Hematopoietic multipotent progenitor cell treated with erythropoietin and hydrocortisone succinate and interleukin-3 and kit ligand, for 15 days (in vitro differentiated cells): ENCODE results near the gene SUFU.

ENCODE experiments used
- DNase-seq: peaks from one replicate; pipeline ENCODE4 v3.0.0-alpha.2; 2015; ENCODE audit warnings: low spot score

SUFU gene

DNA sequence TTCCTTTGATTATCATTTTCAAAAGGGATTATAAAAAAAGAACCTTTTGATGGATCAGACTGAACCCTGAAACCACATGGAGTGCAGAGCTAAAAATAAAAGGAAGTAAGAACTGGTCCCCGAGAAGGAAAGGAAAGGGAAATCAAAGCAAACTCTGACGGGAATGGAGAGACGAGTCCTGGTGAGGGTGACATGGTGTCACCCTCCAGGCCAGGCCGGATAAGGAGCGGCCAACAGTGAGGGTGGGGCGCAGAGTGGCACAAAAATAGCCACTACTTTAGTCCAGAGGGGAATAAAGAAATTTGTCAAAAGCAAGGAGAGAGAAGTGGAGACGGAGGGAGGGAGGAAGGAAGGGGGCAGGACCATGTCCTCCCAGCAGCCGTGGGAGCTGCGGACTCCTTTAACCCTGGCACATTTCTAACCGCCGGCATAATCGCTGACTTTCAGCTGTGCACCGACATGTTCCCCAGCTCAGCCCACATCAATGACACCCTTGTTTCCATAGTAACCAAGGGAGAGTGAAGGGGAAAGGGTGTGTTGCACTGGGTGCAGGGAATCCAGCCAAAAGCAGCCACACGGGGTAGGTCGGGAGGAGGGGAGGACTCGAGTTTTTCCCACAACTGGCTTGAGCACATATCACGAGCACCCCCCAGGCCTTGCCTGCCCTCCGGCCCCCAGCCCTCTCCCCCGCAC lies 170.2 kb downstream of the SUFU start:
- DNase-seq: peak; percentile 90

DNA sequence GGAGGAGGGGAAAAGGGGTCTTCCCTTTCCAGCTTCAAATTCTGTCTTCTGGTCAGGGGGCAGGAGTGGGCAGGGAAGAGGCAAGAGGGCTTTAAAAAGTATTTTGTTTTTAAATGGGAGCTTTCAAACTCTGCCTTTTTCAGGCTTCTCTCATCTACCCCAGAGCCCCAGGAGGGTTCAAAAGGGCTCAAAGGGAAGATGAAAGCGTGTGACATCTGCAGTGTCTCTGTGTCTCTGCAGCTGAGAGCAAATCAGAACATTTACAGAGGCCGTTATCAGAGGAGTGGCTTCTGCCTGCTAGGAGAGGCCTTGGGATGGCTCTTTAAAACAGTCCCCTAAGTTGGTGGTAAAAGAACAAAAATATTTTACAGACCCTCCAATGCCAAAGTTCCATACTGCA lies 170.8 kb downstream of the SUFU start:
- peak; percentile 38 for DNase-seq

DNA sequence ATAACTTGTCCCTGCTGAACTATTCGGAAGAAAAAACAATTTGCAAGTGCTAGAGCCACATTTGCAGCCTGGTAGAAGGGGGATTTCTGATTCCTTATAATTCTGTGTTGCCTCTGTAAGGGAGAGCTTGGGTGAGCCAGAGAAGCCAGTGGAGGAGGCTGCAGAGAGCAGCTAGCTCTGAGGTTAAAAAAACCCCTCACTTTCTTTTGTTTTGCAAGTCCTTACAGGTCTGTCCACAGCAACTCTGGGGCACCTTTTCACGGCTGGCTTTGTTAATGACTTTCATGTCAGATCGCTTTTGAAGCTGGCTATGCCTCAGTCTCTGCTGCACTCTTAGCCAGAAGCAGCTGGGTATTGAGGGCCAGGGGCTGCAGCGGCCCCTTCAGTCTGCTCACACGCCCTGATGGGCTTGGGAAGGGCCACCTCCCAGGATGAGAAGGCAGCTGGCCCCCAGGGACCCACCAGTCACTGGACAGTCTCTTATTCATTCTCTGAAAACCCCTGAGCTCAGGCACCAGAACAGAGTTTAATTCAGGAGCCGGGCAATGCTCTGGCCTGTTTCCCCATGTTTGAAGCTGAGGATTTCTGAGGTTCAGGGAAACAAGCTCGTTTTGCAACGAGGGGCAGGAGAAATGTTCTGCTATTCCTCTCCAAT lies 171.4 kb downstream of the SUFU start:
- no peak for DNase-seq

DNA sequence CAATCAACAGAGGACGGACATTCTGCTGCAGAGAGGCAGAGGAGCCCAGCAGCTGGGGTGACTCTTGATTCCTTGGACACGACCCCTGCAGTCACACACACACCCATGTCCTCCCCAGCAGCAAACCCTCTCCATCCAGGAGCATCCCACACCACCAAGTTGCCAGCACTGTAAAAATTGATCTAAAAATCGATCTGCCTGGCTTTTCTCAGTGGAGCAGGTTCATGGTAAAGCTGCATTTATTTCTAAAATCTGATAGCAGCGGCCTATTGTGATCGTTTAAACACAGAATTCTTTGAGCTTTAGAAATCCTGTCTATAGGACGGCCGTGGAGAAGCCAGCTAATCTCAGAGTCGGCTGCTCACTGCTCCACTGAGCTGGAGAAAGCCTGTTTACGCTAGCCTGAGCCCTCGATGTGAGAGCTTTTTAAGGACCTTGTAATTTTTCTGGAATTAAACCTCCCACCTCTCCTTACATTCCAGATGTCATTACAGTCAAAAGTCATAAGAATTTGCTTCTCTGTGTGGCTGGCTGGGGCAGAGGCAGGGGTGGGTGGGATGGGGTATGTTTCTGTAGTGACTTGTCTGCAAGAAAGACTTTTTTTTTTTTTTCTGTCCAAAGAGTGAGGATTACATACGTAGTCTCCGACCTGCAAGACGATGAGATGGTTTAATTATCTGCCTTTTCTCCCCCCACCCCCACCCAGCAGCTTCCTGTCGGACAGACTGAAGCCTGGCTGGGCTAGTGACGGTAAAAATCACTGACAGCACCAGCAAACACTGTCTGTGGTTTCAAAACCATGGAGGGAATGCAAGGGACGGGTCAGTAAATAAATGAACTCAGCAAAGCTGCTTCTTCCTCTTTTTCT lies 172.1 kb downstream of the SUFU start:
- no peak for DNase-seq

DNA sequence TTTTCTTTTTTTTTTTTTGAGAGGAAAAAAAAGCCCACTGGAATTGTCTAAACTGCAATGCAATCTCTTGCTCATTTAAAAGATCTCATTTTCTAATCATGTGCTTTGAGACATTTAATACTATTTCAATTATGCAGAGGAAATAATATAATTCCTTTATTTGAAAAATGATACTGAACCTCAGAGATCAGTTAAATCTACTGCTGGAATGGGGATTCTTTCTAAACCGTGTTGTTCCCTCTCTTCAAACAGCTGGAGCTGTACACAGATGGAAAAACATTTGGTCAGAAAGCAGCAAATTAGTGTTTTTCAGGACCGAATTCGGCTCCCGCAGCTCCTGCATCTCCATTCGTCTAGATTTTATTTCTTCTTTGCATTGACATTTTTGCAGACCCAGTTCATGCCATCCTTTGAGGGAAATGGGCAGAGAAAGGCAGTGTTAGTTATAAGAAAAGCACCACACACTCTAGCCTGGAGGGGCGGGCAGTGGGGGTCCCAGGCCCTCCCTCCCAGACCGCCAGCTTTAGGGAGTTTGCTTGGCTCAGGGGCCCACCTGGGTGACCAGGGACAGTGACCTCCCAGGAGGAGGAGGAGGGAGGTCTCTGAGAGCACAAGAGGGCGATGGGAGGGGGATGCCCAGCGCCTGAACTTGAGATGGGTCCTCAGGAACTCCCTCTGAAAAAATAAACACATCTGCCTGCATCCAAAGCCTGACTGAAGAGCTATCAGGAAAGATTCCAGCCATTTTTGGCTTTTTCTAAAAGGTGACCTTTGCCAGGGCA lies 173.0 kb downstream of the SUFU start:
- no peak for DNase-seq

DNA sequence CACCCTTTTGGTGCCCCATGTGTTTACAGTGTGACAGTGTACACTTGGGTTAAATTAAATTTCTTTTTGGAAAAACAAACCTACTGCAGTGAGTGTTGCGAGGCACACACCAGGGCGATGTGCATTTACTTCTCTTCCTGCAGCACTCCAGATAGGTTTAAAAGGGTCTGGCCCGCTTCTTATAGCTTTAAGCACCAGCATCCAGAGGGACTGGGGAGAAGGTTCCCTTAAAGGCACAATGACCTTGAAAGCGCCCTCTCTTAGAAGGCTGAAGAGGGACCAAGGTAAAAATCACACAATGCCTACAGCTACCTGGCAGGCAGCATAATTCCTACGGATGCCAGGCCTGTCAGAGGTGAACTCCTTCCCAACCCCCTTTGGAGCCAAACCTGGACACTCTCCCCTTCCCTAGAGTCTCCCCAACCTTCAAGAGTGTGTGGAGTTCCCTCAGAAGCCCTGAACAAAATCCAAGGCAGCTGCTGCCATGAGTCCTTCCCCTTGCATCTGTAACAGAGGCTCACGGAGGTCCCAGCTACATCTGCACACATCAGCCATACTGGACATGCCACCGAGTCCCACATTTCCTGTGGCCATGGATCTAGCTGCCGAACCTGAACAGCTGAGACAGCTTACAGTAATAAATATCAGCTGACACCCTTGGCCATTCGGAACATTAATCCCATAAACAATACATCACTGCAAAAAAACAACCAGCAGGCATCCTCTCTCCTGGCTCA lies 173.7 kb downstream of the SUFU start:
- no peak for DNase-seq

DNA sequence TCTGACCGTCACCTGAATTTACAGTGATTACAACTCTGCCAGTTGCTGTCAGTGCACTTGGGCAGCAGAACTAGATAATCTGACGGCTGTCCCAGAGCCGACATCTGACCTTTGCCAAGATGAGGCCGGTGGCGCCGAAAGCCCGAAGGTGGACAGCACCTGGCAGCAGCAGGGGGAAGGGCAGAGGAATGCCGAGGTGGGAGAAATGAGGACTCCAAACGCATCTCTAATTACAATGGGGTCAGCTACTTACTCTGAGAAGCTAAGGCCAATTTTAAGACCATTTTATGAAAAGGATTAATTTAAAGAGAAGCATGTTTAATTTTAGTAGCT lies 174.3 kb downstream of the SUFU start:
- DNase-seq: no peak

DNA sequence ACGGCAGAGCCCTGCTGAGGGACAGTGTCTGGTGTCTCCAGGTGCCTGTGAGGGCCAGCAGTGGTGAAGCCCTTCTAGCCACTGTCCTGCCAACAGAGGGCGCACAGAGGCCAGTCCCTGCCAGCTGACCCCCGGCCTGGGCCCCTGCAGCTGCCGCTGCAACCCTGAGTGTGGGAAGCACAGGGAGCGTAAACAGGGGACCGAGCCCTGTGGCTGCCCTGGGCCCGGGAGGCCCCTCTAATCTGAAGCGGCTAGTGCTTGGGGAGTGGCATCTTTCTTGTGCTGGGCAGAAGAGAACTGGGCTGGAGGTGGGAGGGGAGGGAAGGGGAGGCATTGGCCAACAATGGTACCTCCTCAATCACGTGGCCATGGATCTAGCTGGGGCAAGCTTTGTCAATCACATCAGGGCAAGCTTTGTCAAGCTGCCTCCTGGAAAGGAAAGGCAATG lies 175.1 kb downstream of the SUFU start:
- peak; percentile 47 for DNase-seq

DNA sequence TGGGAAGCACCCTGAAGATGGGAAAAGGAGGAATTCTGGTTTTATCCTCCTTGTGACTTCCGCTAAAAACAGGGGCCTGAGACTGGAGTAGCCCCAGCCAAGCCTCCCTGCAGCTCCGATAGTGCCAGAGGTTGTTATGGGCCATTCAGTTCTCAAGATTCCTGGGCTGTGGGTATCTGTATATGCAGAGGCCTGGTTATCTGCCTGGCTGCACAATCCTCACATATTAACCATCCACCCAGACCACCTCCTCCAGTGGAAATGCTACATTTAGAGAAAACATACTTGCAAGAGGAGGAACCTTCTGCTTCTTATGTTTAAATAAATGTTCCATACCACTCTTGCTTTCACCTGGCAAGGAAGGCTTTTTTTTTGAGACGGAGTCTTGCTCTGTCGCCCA lies 175.8 kb downstream of the SUFU start:
- no peak for DNase-seq

DNA sequence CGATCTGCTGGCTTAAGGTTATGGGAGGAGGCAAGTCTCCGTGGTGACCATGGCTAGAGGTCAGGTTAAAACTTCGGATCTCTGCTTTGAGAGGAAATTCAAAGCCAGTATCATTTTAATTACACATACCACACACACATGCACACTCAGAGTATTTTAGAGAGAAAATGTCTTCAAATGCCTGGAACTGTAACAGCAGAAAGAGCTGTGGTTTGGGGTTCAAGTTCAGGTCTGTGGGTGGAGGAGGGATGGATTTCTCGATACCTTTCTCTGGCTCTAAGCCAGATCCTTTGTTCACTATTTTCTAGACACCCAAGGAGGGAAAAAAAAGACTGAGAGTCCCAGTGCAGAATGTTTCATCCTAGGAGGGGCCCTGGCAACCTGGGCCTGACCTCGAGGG lies 177.9 kb downstream of the SUFU start:
- no peak for DNase-seq

DNA sequence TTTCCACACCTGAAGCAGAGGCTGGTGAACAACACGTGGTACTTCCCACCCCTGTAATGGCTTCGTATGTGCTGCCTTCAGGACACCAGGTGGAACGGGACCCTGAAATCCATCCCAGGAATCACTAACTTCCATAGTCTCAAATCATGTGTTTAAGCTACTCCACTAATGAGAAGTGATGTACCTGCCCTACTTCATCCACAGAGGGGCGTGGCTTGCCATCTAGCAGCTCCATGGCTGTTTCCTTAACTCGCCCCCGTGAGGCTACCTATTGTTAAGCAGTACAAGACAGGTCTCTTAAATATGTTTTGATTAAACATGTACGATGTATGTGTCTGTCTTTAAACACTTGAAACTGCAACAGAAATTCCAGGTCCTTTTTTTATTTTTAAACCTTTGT lies 178.6 kb downstream of the SUFU start:
- no peak for DNase-seq

DNA sequence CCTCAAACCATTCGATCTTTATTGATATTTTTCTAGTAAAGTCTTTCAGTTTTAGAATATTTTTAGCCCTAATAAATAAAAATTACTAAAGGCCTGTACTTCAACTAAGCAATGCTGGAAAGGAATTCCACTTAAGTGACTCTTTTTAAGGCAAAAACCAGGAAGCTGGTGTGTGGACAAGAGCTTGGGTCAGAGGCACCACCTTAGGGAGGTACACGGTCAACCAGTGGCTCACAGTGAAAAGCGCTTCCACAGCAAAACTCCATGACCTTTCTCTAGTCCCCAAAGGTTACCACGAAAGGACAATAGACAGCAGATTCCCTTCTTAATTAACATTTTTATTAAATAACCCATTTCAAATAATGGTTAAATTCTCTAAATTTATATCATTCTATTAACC lies 179.2 kb downstream of the SUFU start:
- no peak for DNase-seq
